Mesenchymal stem cell (in vitro differentiated cells and primary cell): Measurements from ENCODE around the gene KPNA6.
"Not testable (repeated sequence)": the region's sequence is repeated elsewhere in the genome, so short reads cannot be mapped to it uniquely, and the experiment has no call there.

ENCODE experiments used
- DNase-seq: peaks from one replicate; pipeline ENCODE4 v3.0.0-alpha.2; 2013
- H2AFZ ChIP-seq: one replicate; pipeline ENCODE4 v1.6.1; 2013; ENCODE audit warnings: low read depth, mild to moderate bottlenecking, control low read depth, inconsistent platforms, low read length, moderate library complexity
- H2AK5ac ChIP-seq: 2 replicates; pipeline ENCODE4 v1.6.1; 2013; ENCODE audit warnings: low read length, moderate library complexity, mild to moderate bottlenecking, inconsistent platforms; ENCODE audit not compliant: severe bottlenecking
- H2BK120ac ChIP-seq: one replicate; pipeline ENCODE4 v1.6.1; 2013; ENCODE audit warnings: low read depth, mild to moderate bottlenecking, inconsistent platforms, low read length, moderate library complexity
- H2BK12ac ChIP-seq, 2 experiments: one replicate each; pipeline ENCODE4 v1.6.1; 2013; ENCODE audit warnings: inconsistent platforms in 2 of 2, low read length in 2 of 2, mild to moderate bottlenecking in 2 of 2, moderate library complexity in 2 of 2, control low read depth in 1 of 2
- H2BK15ac ChIP-seq: one replicate; pipeline ENCODE4 v1.6.1; 2013; ENCODE audit warnings: mild to moderate bottlenecking, low read depth, inconsistent platforms; ENCODE audit not compliant: poor library complexity, severe bottlenecking
- H2BK5ac ChIP-seq: 2 replicates; pipeline ENCODE4 v1.6.1; 2013; ENCODE audit warnings: low read depth, mild to moderate bottlenecking, low read length, control low read depth, inconsistent platforms; ENCODE audit not compliant: poor library complexity, severe bottlenecking
- H3K14ac ChIP-seq, 2 experiments: one replicate each; pipeline ENCODE4 v1.6.1; 2013; ENCODE audit warnings: inconsistent platforms in 2 of 2, low read length in 2 of 2, control low read depth in 1 of 2, mild to moderate bottlenecking in 1 of 2, moderate library complexity in 1 of 2
- H3K18ac ChIP-seq, 2 experiments: one replicate each; pipeline ENCODE4 v1.6.1; 2013; ENCODE audit warnings: inconsistent platforms in 2 of 2, low read length in 2 of 2, control low read depth in 1 of 2, low read depth in 1 of 2, mild to moderate bottlenecking in 1 of 2
- H3K23ac ChIP-seq, 2 experiments: one replicate each; pipeline ENCODE4 v1.6.1; 2013; ENCODE audit warnings: inconsistent platforms in 2 of 2, low read length in 2 of 2, mild to moderate bottlenecking in 2 of 2, moderate library complexity in 2 of 2, control low read depth in 1 of 2
- H3K27ac ChIP-seq: 2 replicates; pipeline ENCODE4 v1.5.1; 2013; ENCODE audit warnings: mild to moderate bottlenecking, moderate library complexity, low read length, control low read depth, inconsistent platforms; ENCODE audit not compliant: poor library complexity, severe bottlenecking
- H3K27me3 ChIP-seq, 2 experiments: 2 replicates each; pipeline versions ENCODE4 v1.6.1 to v1.7.0; 2013; ENCODE audit warnings: low read length in 2 of 2, mild to moderate bottlenecking in 2 of 2, moderate library complexity in 2 of 2, control low read depth in 1 of 2, inconsistent platforms in 1 of 2; ENCODE audit not compliant: control insufficient read depth in 1 of 2, insufficient read depth in 1 of 2
- H3K36me3 ChIP-seq, 2 experiments: 2 replicates each; pipeline versions ENCODE4 v1.6.1 to v1.7.0; 2013; ENCODE audit warnings: low read length in 2 of 2, control low read depth in 1 of 2, inconsistent platforms in 1 of 2, low read depth in 1 of 2, mild to moderate bottlenecking in 1 of 2; ENCODE audit not compliant: insufficient read depth in 2 of 2, control insufficient read depth in 1 of 2
- H3K4ac ChIP-seq, 2 experiments: one replicate each; pipeline ENCODE4 v1.6.1; 2013; ENCODE audit warnings: inconsistent platforms in 2 of 2, low read length in 2 of 2, mild to moderate bottlenecking in 2 of 2, moderate library complexity in 2 of 2, control low read depth in 1 of 2, low read depth in 1 of 2
- H3K4me1 ChIP-seq: 2 replicates; pipeline ENCODE4 v1.6.1; 2013; ENCODE audit warnings: low read depth, low read length, control low read depth; ENCODE audit not compliant: control insufficient read depth, insufficient read depth
- H3K4me2 ChIP-seq: 2 replicates; pipeline ENCODE4 v1.6.1; 2013; ENCODE audit warnings: low read length, mild to moderate bottlenecking, inconsistent platforms; ENCODE audit not compliant: poor library complexity, severe bottlenecking
- H3K4me3 ChIP-seq, 2 experiments: 2 replicates each; pipeline versions ENCODE4 v1.5.1 to v1.7.0; 2013; ENCODE audit warnings: low read length in 2 of 2, mild to moderate bottlenecking in 2 of 2, control low read depth in 1 of 2, low read depth in 1 of 2; ENCODE audit not compliant: insufficient read depth in 1 of 2
- H3K79me1 ChIP-seq: replicated peaks from 2 replicates; pipeline ENCODE4 v1.6.1; 2013; ENCODE audit warnings: mild to moderate bottlenecking, control low read depth, low read length, inconsistent platforms; ENCODE audit not compliant: poor library complexity, severe bottlenecking
- H3K9ac ChIP-seq: 2 replicates; pipeline ENCODE4 v1.7.0; 2013; ENCODE audit warnings: mild to moderate bottlenecking, low read length, moderate library complexity
- H3K9me3 ChIP-seq: 2 replicates; pipeline ENCODE4 v1.7.0; 2013; ENCODE audit warnings: mild to moderate bottlenecking, low read length; ENCODE audit not compliant: control insufficient read depth
- H4K8ac ChIP-seq: one replicate; pipeline ENCODE4 v1.6.1; 2013; ENCODE audit warnings: inconsistent platforms, mild to moderate bottlenecking, low read length, moderate library complexity
- H4K91ac ChIP-seq: one replicate; pipeline ENCODE4 v1.6.1; 2013; ENCODE audit warnings: mild to moderate bottlenecking, low read length, inconsistent platforms
- WGBS: methylation state at CpG from one replicate; pipeline ENCODE4 v1.1.7; 2013; ENCODE audit warnings: mixed read lengths; 5-methylcytosine and 5-hydroxymethylcytosine counted together

KPNA6 gene

DNA sequence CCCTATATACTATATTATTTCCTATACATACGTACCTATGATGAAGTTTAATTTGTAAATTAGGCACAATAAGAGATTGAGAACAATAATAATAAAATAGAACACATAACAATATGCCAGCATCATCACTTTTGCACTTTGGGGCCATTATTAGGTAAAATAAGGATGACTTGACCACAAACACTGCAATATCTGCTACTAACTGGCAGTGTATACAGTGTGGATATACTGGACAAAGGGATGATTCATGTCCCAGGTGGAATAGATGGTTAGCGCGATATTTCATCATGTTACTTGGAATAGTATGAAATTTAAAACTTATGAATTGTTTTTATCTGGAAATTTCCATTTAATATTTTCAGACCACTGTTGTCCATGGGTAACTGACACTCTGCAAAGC lies 36.2 kb downstream of the KPNA6 start:
- no peak overlapping the region for H4K8ac ChIP-seq
- H3K4me2 ChIP-seq = no peak overlapping the region
- H3K23ac ChIP-seq = no peak overlapping the region
- peaks cover 10% of the 10 kb centered on the region for H3K4me1 ChIP-seq
- H3K27me3 ChIP-seq = no peaks in the 10 kb centered on the region
- H2BK120ac ChIP-seq = no peak overlapping the region
- H2BK12ac ChIP-seq = no peak overlapping the region
- DNase-seq = no peak
- H3K18ac ChIP-seq = no peak overlapping the region
- no peak overlapping the region for H2AFZ ChIP-seq
- H2BK15ac ChIP-seq = no peak overlapping the region
- H3K27ac ChIP-seq = no peak overlapping the region
- no peak overlapping the region for H2AK5ac ChIP-seq
- H4K91ac ChIP-seq = no peak overlapping the region
- H3K9ac ChIP-seq = peak overlapping the region; percentile 19
- H3K14ac ChIP-seq = no peak overlapping the region
- peaks cover 2% of the 10 kb centered on the region for H3K79me1 ChIP-seq
- peaks cover 0 to 4% of the 10 kb centered on the region in 2 experiments for H3K36me3 ChIP-seq
- no peak overlapping the region for H2BK5ac ChIP-seq
- H3K4me3 ChIP-seq = no peak overlapping the region
- 100% methylated on average over 2 of the region's 3 CpGs for WGBS
- no peaks in the 10 kb centered on the region for H3K9me3 ChIP-seq
- no peak overlapping the region for H3K4ac ChIP-seq

DNA sequence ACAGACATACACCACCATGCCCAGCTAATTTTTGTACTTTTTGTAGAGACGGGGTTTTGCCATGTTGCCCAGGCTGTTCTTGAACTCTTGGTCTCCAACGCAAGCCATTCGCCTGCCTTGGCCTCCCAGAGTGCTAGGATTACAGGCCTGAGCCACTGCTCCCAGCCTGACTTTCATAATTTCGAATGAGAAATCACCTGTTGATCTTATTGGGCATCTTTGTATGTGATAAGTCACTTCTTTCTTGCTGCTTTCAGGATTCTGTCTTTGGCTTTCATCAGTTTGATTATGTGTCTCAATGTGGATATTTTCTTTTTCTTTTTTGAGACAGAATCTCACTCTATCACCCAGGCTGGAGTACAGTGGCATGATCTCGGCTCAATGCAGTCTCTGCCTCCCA lies 39.9 kb downstream of the KPNA6 start:
- H2AK5ac ChIP-seq, H3K4me2 ChIP-seq, H2BK5ac ChIP-seq, H3K9me3 ChIP-seq, H3K4me3 ChIP-seq, H3K4ac ChIP-seq, H3K23ac ChIP-seq, H3K79me1 ChIP-seq, H3K27me3 ChIP-seq, H3K18ac ChIP-seq, H3K27ac ChIP-seq, DNase-seq, H4K8ac ChIP-seq, H3K14ac ChIP-seq, H4K91ac ChIP-seq, H2BK120ac ChIP-seq, H2BK15ac ChIP-seq, H3K9ac ChIP-seq, H3K36me3 ChIP-seq, H2BK12ac ChIP-seq, H2AFZ ChIP-seq: not testable (repeated sequence)
- H3K4me1 ChIP-seq = peaks cover 13% of the 10 kb centered on the region
- 95% methylated on average over 4 of the region's 5 CpGs for WGBS

DNA sequence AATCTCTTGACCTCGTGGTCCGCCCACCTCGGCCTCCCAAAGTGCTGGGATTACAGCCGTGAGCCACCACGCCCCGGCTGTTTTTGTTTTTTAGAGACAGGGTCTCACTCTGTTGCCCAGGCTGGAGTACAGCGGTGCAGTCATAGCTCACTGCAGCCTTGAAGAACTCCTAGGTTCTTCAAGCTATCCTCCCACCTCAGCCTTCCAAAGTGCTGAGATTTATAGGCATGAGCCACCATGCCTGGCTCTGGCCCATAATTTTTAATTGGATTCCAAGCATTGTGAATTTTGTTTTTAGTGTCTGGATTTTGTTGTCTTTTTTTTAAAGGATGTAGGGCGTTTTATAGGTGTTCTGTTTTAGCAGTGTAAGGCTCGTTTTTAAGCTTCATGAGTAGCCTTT lies 43.0 kb downstream of the KPNA6 start:
- Histone ChIP-seq H2BK5ac (no peak overlapping the region), H3K9ac (peak overlapping the region; percentile 52), H3K4ac (no peak overlapping the region), H3K14ac (no peak overlapping the region), H3K23ac (no peak overlapping the region), H2BK15ac (no peak overlapping the region), H3K4me1 (peaks cover 7% of the 10 kb centered on the region), H2BK120ac (no peak overlapping the region), H3K79me1 (peaks cover 12% of the 10 kb centered on the region), H4K8ac (no peak overlapping the region), H3K9me3 (no peaks in the 10 kb centered on the region), H3K4me2 (no peak overlapping the region), H3K18ac (no peak overlapping the region), H3K27me3 (no peaks in the 10 kb centered on the region), H3K36me3 (peaks cover 13 to 15% of the 10 kb centered on the region in 2 experiments), H3K27ac (peak overlapping the region; percentile 65), H2AK5ac (peak overlapping the region; percentile 70), H3K4me3 (no peak overlapping the region), H2BK12ac (no peak overlapping the region), H2AFZ (no peak overlapping the region), H4K91ac (no peak overlapping the region)
- 94% methylated on average over 8 of the region's 9 CpGs for WGBS
- no peak for DNase-seq

DNA sequence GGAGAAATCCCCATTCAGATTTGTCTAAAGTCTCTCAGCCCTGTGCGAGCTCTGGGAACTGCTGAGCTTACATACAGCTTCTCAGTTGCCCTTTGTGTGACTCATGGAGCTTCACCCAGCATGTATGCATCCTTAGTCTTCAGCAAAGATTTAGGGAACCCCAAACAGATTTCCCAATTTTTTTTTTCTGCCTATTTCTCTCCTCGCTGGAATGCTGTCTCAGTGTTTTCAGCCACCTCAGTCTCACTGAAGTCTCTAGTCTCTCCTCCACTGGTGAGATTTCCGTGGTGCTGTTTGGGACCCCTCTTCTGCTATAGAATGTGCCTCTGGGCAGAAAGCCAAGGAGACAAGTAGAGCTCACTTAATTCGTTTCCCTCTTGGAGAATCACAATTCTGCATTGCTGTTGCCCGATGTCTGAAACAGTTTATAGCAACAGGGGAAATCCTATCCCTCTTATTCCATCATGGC lies 43.5 kb downstream of the KPNA6 start:
- H3K4me2 ChIP-seq = peak overlapping the region; percentile 34
- peaks cover 17 to 18% of the 10 kb centered on the region in 2 experiments for H3K36me3 ChIP-seq
- H2BK5ac ChIP-seq = no peak overlapping the region
- peaks cover 7% of the 10 kb centered on the region for H3K4me1 ChIP-seq
- no peak overlapping the region for H2AFZ ChIP-seq
- H3K79me1 ChIP-seq = peaks cover 14% of the 10 kb centered on the region
- no peaks in the 10 kb centered on the region for H3K27me3 ChIP-seq
- peak; percentile 80 for DNase-seq
- WGBS = 75% methylated on average over 5 of the region's 5 CpGs
- peak overlapping the region; percentile 65 for H3K27ac ChIP-seq
- peak overlapping the region in 1 of 2 experiments; percentile 31 for H3K4me3 ChIP-seq
- H2AK5ac ChIP-seq = peak overlapping the region; percentile 59
- no peak overlapping the region for H3K14ac ChIP-seq
- H3K23ac ChIP-seq = no peak overlapping the region
- H2BK12ac ChIP-seq = no peak overlapping the region
- no peak overlapping the region for H3K4ac ChIP-seq
- H2BK15ac ChIP-seq = no peak overlapping the region
- H4K8ac ChIP-seq = no peak overlapping the region
- H3K9ac ChIP-seq = peak overlapping the region; percentile 52
- H2BK120ac ChIP-seq = no peak overlapping the region
- no peaks in the 10 kb centered on the region for H3K9me3 ChIP-seq
- no peak overlapping the region for H4K91ac ChIP-seq
- no peak overlapping the region for H3K18ac ChIP-seq
